Pancreas (tissue), 10 donors: Measurements from ENCODE around the gene NSUN6. TPM values are rescaled to one million over a fixed set of nuclear protein-coding genes. Genes with fewer than 3 reads are reported as not detected.

Experiments
- ATAC-seq, 4 donors: fragments of 200-7000 bp; cut with Tn5 transposase; one replicate each; pipeline versions ENCODE4 v1.8.0 to v1.9.1; 2020; ENCODE audit warnings: mild to moderate bottlenecking in 4 of 4, moderate library complexity in 4 of 4
- DNase-seq, 6 donors: peaks; one replicate each; pipeline ENCODE4 v3.0.0-alpha.2; 2020
- FAIRE-seq: peaks from 2 replicates; lab custom pipeline; 2012; peaks lifted over from hg19 to GRCh38; lab: Jason Lieb, UNC
- H3K27ac ChIP-seq, 4 donors: fragments of 200-600 bp; sonication (generic); 1 replicate in 3 of 4; 2 replicates in 1 of 4; pipeline versions ENCODE4 v1.5.0 to v1.8.0; 2020
- H3K27me3 ChIP-seq, 4 donors: fragments of 200-600 bp; one replicate each; pipeline ENCODE4 v1.8.0; 2021
- H3K36me3 ChIP-seq, 3 donors: fragments of 200-600 bp; sonication (generic) in 1 of 3; one replicate each; pipeline versions ENCODE4 v1.5.0 to v1.8.0; 2020 to 2021
- H3K4me1 ChIP-seq, 3 donors: fragments of 200-600 bp; one replicate each; pipeline ENCODE4 v1.8.0; 2021
- H3K4me3 ChIP-seq, 4 donors: fragments of 200-600 bp; sonication (generic) in 2 of 4; one replicate each; pipeline versions ENCODE4 v1.5.0 to v1.8.0; 2020 to 2021
- H3K9me3 ChIP-seq, 4 donors: fragments of 200-600 bp; one replicate each; pipeline ENCODE4 v1.8.0; 2021
- CTCF ChIP-seq, 4 donors: fragments of 200-600 bp; sonication (generic) in 3 of 4; IDR thresholded peaks; one replicate each; pipeline versions ENCODE4 v1.5.0 to v1.8.0; 2021; ENCODE audit warnings: antibody characterized with exemption in 4 of 4
- WGBS, 2 donors: extraction: QIAGEN DNeasy Blood & Tissue Kit; methylation state at CpG; one replicate each; pipeline ENCODE4 v1.1.7; 2013; 5-methylcytosine and 5-hydroxymethylcytosine counted together
- intact Hi-C, 3 donors: fragments of 100-400 bp; cut with DNase I; formaldehyde crosslinking; loops; one replicate each; pipeline versions ENCODE4 v1.11.1 to v1.14.2; 2022
- polyA plus RNA-seq, 2 donors: library from polyadenylated mRNA; stranded (reverse); fragments of 200-250 nt; gene quantifications; one replicate each; pipeline ENCODE4 v1.2.3, GENCODE V29; 2013
- total RNA-seq, 6 donors: library from RNA; stranded (reverse); fragmentation: NEBNext Ultra II Directional in 4 of 6; extraction: Animal tissue kit (Norgen Biotek cat#: 25700) in 4 of 6; gene quantifications; one replicate each; pipeline versions ENCODE4 v1.2.1 to v1.2.4, GENCODE V29; 2021 to 2023
- donor health status: healthy with polysubstance abuse.
- donor health status: DM: no; HTN: no; CAD: no; lungs with moderate emphysema.
- donor health status: DM: no; HTN: no; CAD: no.
- donor health status: control.
- donor health status: control.
- donor health status: Bipolar disorder and iron deficiency.
- donor health status: DM: yes; HTN: yes; CAD: no.
- donor health status: DM: no; HTN: no; CAD: no.
- donor health status: DM: no; HTN: no; CAD: no.
- donor health status: DM: yes; HTN: yes; CAD: no.

Gene NSUN6
- total and polyA plus RNA-seq, 8 donors, result 7.3 to 16.5 (median 8.5) TPM

- no peak for DNase-seq
- intact Hi-C loops, result no loop called here
- H3K27me3 ChIP-seq, result no peaks in the 10 kb centered on the region
- no peaks in the 10 kb centered on the region for H3K9me3 ChIP-seq
- H3K4me3 ChIP-seq, result no peak overlapping the region
- TF ChIP-seq CTCF (IDR thresholded peaks at IDR 0.05), result no peak
- 91 to 93% methylated on average over 5 of the region's 5 CpGs for WGBS, 2 donors
- ATAC-seq, result no peak
- no peak for FAIRE-seq
- peaks cover 0 to 7% (median 0%) of the 10 kb centered on the region in 3 donors for H3K4me1 ChIP-seq
- H3K27ac ChIP-seq, result no peak overlapping the region
- H3K36me3 ChIP-seq, result no peaks in the 10 kb centered on the region
Measured at GRCh38 chr10:18504161-18504560, 147.2 kb downstream of the NSUN6 start.

- no peaks in the 10 kb centered on the region for H3K27me3 ChIP-seq
- 75 to 86% methylated on average over 5 of the region's 5 CpGs for WGBS, 2 donors
- H3K36me3 ChIP-seq, result no peaks in the 10 kb centered on the region
- no peak overlapping the region for H3K27ac ChIP-seq
- intact Hi-C loops, result no loop called here
- no peak for DNase-seq
- ATAC-seq, result no peak
- peaks cover 0 to 7% (median 0%) of the 10 kb centered on the region in 3 donors for H3K4me1 ChIP-seq
- TF ChIP-seq CTCF (IDR thresholded peaks at IDR 0.05), result no peak
- H3K9me3 ChIP-seq, result no peaks in the 10 kb centered on the region
- no peak for FAIRE-seq
- H3K4me3 ChIP-seq, result no peak overlapping the region
Measured at GRCh38 chr10:18501629-18502028, 149.8 kb downstream of the NSUN6 start.

GRCh38 chr10:18501198-18501597 is 150.2 kb downstream of the NSUN6 start:
- no peak overlapping the region for H3K27ac ChIP-seq
- no peaks in the 10 kb centered on the region for H3K36me3 ChIP-seq
- H3K4me3 ChIP-seq, result no peak overlapping the region
- intact Hi-C loops, result no loop called here
- H3K9me3 ChIP-seq, result no peaks in the 10 kb centered on the region
- 93 to 94% methylated on average over 3 of the region's 3 CpGs for WGBS, 2 donors
- peaks cover 0 to 7% (median 0%) of the 10 kb centered on the region in 3 donors for H3K4me1 ChIP-seq
- no peak for TF ChIP-seq CTCF (IDR thresholded peaks at IDR 0.05)
- DNase-seq, result no peak
- ATAC-seq, result no peak
- no peaks in the 10 kb centered on the region for H3K27me3 ChIP-seq
- no peak for FAIRE-seq

- H3K36me3 ChIP-seq, result no peaks in the 10 kb centered on the region
- no peak overlapping the region for H3K4me3 ChIP-seq
- TF ChIP-seq CTCF (IDR thresholded peaks at IDR 0.05), result no peak
- DNase-seq (no peak), FAIRE-seq (no peak), ATAC-seq (no peak)
- H3K27ac ChIP-seq, result no peak overlapping the region
- no peaks in the 10 kb centered on the region for H3K9me3 ChIP-seq
- no peaks in the 10 kb centered on the region for H3K27me3 ChIP-seq
- H3K4me1 ChIP-seq, result peaks cover 0 to 5% (median 0%) of the 10 kb centered on the region in 3 donors
- intact Hi-C loops, result no loop called here
- 86 to 90% methylated on average over 7 of the region's 7 CpGs for WGBS, 2 donors
Measured at GRCh38 chr10:18500576-18500975, 150.8 kb downstream of the NSUN6 start.

- ATAC-seq, result no peak
- intact Hi-C loops, result no loop called here
- no peak for FAIRE-seq
- no peaks in the 10 kb centered on the region for H3K27me3 ChIP-seq
- H3K27ac ChIP-seq, result no peak overlapping the region
- no peak overlapping the region for H3K4me3 ChIP-seq
- TF ChIP-seq CTCF (IDR thresholded peaks at IDR 0.05), result no peak
- H3K4me1 ChIP-seq, result no peaks in the 10 kb centered on the region
- WGBS, 2 donors, result 89 to 94% methylated on average over 4 of the region's 4 CpGs
- H3K9me3 ChIP-seq, result no peaks in the 10 kb centered on the region
- no peak for DNase-seq
- H3K36me3 ChIP-seq, result no peaks in the 10 kb centered on the region
Measured at GRCh38 chr10:18498998-18499397, 152.4 kb downstream of the NSUN6 start.
